Activated CD4-positive, alpha-beta T cell treated with anti-CD3 and anti-CD28 coated beads for 4 hours (primary cell): Measurements from ENCODE around the gene CABCOCO1.
"Not testable (repeated sequence)": the region's sequence is repeated elsewhere in the genome, so short reads cannot be mapped to it uniquely, and the experiment has no call there.

ENCODE experiments used
- DNase-seq, 2 donors: peaks; one replicate each; pipeline ENCODE4 v3.0.0-alpha.2; 2020

CABCOCO1 gene

GRCh38 chr10:61719906-61720305, 57.2 kb downstream of the CABCOCO1 start:
- no peak for DNase-seq

GRCh38 chr10:61721431-61721830, 58.7 kb downstream of the CABCOCO1 start:
- no peak for DNase-seq

GRCh38 chr10:61725221-61725620, 62.5 kb downstream of the CABCOCO1 start:
- DNase-seq: not testable (repeated sequence)

- no peak for DNase-seq
Measured at GRCh38 chr10:61729596-61729995, 66.9 kb downstream of the CABCOCO1 start.

- DNase-seq: no peak
Measured at GRCh38 chr10:61730671-61731070, 67.9 kb downstream of the CABCOCO1 start.

GRCh38 chr10:61731638-61732037, 68.9 kb downstream of the CABCOCO1 start:
- no peak for DNase-seq

- no peak for DNase-seq
Measured at GRCh38 chr10:61732629-61733278, 70.0 kb downstream of the CABCOCO1 start.

- peak in 1 of 2 donors; percentile 9 for DNase-seq
Measured at GRCh38 chr10:61733358-61733940, 70.7 kb downstream of the CABCOCO1 start.

- no peak for DNase-seq
Measured at GRCh38 chr10:61735882-61736281, 73.2 kb downstream of the CABCOCO1 start.

- not testable (repeated sequence) for DNase-seq
Measured at GRCh38 chr10:61737455-61737854, 74.7 kb downstream of the CABCOCO1 start.

- no peak for DNase-seq
Measured at GRCh38 chr10:61742812-61743211, 80.1 kb downstream of the CABCOCO1 start.

- no peak for DNase-seq
Measured at GRCh38 chr10:61744469-61744868, 81.7 kb downstream of the CABCOCO1 start.

GRCh38 chr10:61746377-61746776, 83.6 kb downstream of the CABCOCO1 start:
- no peak for DNase-seq

GRCh38 chr10:61747307-61747706, 84.6 kb downstream of the CABCOCO1 start:
- no peak for DNase-seq

- DNase-seq: no peak
Measured at GRCh38 chr10:61749291-61749690, 86.6 kb downstream of the CABCOCO1 start.

GRCh38 chr10:61750943-61751471, 88.3 kb downstream of the CABCOCO1 start:
- peak; percentile 62 to 71 for DNase-seq

- DNase-seq: no peak
Measured at GRCh38 chr10:61751599-61751998, 88.9 kb downstream of the CABCOCO1 start.

GRCh38 chr10:61752111-61753011, 89.6 kb downstream of the CABCOCO1 start:
- DNase-seq: no peak

- no peak for DNase-seq
Measured at GRCh38 chr10:61753453-61753852, 90.7 kb downstream of the CABCOCO1 start.

- no peak for DNase-seq
Measured at GRCh38 chr10:61754587-61755550, 92.1 kb downstream of the CABCOCO1 start.

GRCh38 chr10:61757001-61757400, 94.3 kb downstream of the CABCOCO1 start:
- DNase-seq: no peak
